HS-27A (cell line): ENCODE results near the gene SPACA1.
"Not testable (repeated sequence)": the region's sequence is repeated elsewhere in the genome, so short reads cannot be mapped to it uniquely, and the experiment has no call there.

Source experiments
- DNase-seq: peaks from one replicate; pipeline ENCODE4 v3.0.0-alpha.2; 2012; ENCODE audit warnings: low read depth, missing footprints

Gene SPACA1

GRCh38 chr6:88047510-88048150 lies at the start of gene SPACA1:
TSS of gene SPACA1 (plus strand) at chr6:88047841. CDS start at chr6:88047906, 65 bp downstream.
- DNase-seq = no peak

GRCh38 chr6:88000713-88001112 lies 46.9 kb upstream of the SPACA1 start:
- no peak for DNase-seq

- not testable (repeated sequence) for DNase-seq
These were observed 46.4 kb upstream of the SPACA1 start for GRCh38 chr6:88001279-88001678.

- DNase-seq = no peak
These were observed 42.9 kb upstream of the SPACA1 start for GRCh38 chr6:88004707-88005106.

GRCh38 chr6:88006557-88006956 lies 41.1 kb upstream of the SPACA1 start:
- no peak for DNase-seq

GRCh38 chr6:88008411-88008810 lies 39.2 kb upstream of the SPACA1 start:
- DNase-seq = no peak

- no peak for DNase-seq
These were observed 38.8 kb upstream of the SPACA1 start for GRCh38 chr6:88008831-88009231.

- no peak for DNase-seq
These were observed 34.6 kb upstream of the SPACA1 start for GRCh38 chr6:88013015-88013414.

GRCh38 chr6:88013554-88013953 lies 34.1 kb upstream of the SPACA1 start:
- DNase-seq = no peak

GRCh38 chr6:88020439-88020838 lies 27.2 kb upstream of the SPACA1 start:
- no peak for DNase-seq

GRCh38 chr6:88024696-88025095 lies 22.9 kb upstream of the SPACA1 start:
- DNase-seq = no peak

GRCh38 chr6:88031550-88031949 lies 16.1 kb upstream of the SPACA1 start:
- DNase-seq = no peak

GRCh38 chr6:88044530-88044929 lies 3.1 kb upstream of the SPACA1 start:
- no peak for DNase-seq

- no peak for DNase-seq
These were observed 2.0 kb upstream of the SPACA1 start for GRCh38 chr6:88045521-88046136.

- DNase-seq = no peak
These were observed 937 bp downstream of the SPACA1 start for GRCh38 chr6:88048578-88048977.

- no peak for DNase-seq
These were observed 2.6 kb downstream of the SPACA1 start for GRCh38 chr6:88050140-88050818.

GRCh38 chr6:88059191-88059590 lies 11.6 kb downstream of the SPACA1 start:
- DNase-seq = no peak

GRCh38 chr6:88062376-88062775 lies 14.7 kb downstream of the SPACA1 start:
- DNase-seq = no peak

GRCh38 chr6:88072462-88072861 lies 24.8 kb downstream of the SPACA1 start:
- DNase-seq = no peak

GRCh38 chr6:88074791-88075190 lies 27.1 kb downstream of the SPACA1 start:
- no peak for DNase-seq

GRCh38 chr6:88077305-88077704 lies 29.7 kb downstream of the SPACA1 start:
- no peak for DNase-seq

GRCh38 chr6:88086792-88087191 lies 39.2 kb downstream of the SPACA1 start:
- DNase-seq = no peak

- no peak for DNase-seq
These were observed 42.1 kb downstream of the SPACA1 start for GRCh38 chr6:88089708-88090107.
